NCI-H446 treated with DMSO at 0.1 percent for 48 hours (cell line): ENCODE data around the gene ADGRD2.

ENCODE experiments used
- DNase-seq: peaks from one replicate; lab custom pipeline; 2025; lab: John Stamatoyannopoulos, UW

ADGRD2 gene

GRCh38 chr9:124456341-124457078, 6.3 kb downstream of the ADGRD2 start:
- DNase-seq, result no peak

GRCh38 chr9:124457079-124457886, 7.0 kb downstream of the ADGRD2 start:
- no peak for DNase-seq

- DNase-seq, result no peak
These were observed 7.7 kb downstream of the ADGRD2 start for GRCh38 chr9:124457887-124458431.

- no peak for DNase-seq
These were observed 8.2 kb downstream of the ADGRD2 start for GRCh38 chr9:124458441-124458840.

- DNase-seq, result no peak
These were observed 12.5 kb downstream of the ADGRD2 start for GRCh38 chr9:124462739-124463138.

- DNase-seq, result no peak
These were observed 15.5 kb downstream of the ADGRD2 start for GRCh38 chr9:124465736-124466135.

- no peak for DNase-seq
These were observed 17.3 kb downstream of the ADGRD2 start for GRCh38 chr9:124467410-124468060.

GRCh38 chr9:124468061-124468740, 17.9 kb downstream of the ADGRD2 start:
- DNase-seq, result no peak

- no peak for DNase-seq
These were observed 19.0 kb downstream of the ADGRD2 start for GRCh38 chr9:124469011-124469832.

- DNase-seq, result no peak
These were observed 20.1 kb downstream of the ADGRD2 start for GRCh38 chr9:124470306-124470705.

GRCh38 chr9:124470726-124471125, 20.5 kb downstream of the ADGRD2 start:
- DNase-seq, result no peak

- DNase-seq, result no peak
These were observed 21.5 kb downstream of the ADGRD2 start for GRCh38 chr9:124471761-124472160.

GRCh38 chr9:124472770-124473169, 22.5 kb downstream of the ADGRD2 start:
- no peak for DNase-seq

GRCh38 chr9:124473310-124473709, 23.1 kb downstream of the ADGRD2 start:
- DNase-seq, result no peak

GRCh38 chr9:124474151-124474550, 23.9 kb downstream of the ADGRD2 start:
- DNase-seq, result no peak

- DNase-seq, result no peak
These were observed 25.1 kb downstream of the ADGRD2 start for GRCh38 chr9:124475158-124475867.

GRCh38 chr9:124475868-124476690, 25.8 kb downstream of the ADGRD2 start:
- DNase-seq, result no peak

GRCh38 chr9:124477211-124477647, 27.0 kb downstream of the ADGRD2 start:
- no peak for DNase-seq

GRCh38 chr9:124477648-124478285, 27.5 kb downstream of the ADGRD2 start:
- DNase-seq, result no peak
